CMK (cell line): ENCODE data around the gene AGA.

ENCODE experiments used
- DNase-seq: peaks from one replicate; pipeline ENCODE4 v3.0.0-alpha.2; 2010; ENCODE audit warnings: low read depth

The AGA gene

GRCh38 chr4:177441803-177442622 lies at the start of gene AGA:
TSS of gene AGA (minus strand) at chr4:177442437. CDS start at chr4:177442375, 62 bp downstream.
- peak; percentile 80 for DNase-seq

- DNase-seq: no peak
Measured at GRCh38 chr4:177492022-177492421, 49.8 kb upstream of the AGA start.

GRCh38 chr4:177490769-177491168 lies 48.5 kb upstream of the AGA start:
- no peak for DNase-seq

- no peak for DNase-seq
Measured at GRCh38 chr4:177489471-177490246, 47.4 kb upstream of the AGA start.

- DNase-seq: no peak
Measured at GRCh38 chr4:177487977-177488376, 45.7 kb upstream of the AGA start.

GRCh38 chr4:177485528-177485927 lies 43.3 kb upstream of the AGA start:
- DNase-seq: no peak

GRCh38 chr4:177484613-177485021 lies 42.4 kb upstream of the AGA start:
- DNase-seq: no peak

- no peak for DNase-seq
Measured at GRCh38 chr4:177483760-177484159, 41.5 kb upstream of the AGA start.

- no peak for DNase-seq
Measured at GRCh38 chr4:177483271-177483670, 41.0 kb upstream of the AGA start.

- DNase-seq: no peak
Measured at GRCh38 chr4:177482367-177482766, 40.1 kb upstream of the AGA start.

- no peak for DNase-seq
Measured at GRCh38 chr4:177480795-177481194, 38.6 kb upstream of the AGA start.

GRCh38 chr4:177479063-177479462 lies 36.8 kb upstream of the AGA start:
- no peak for DNase-seq

- no peak for DNase-seq
Measured at GRCh38 chr4:177478496-177478895, 36.3 kb upstream of the AGA start.

- no peak for DNase-seq
Measured at GRCh38 chr4:177473991-177474390, 31.8 kb upstream of the AGA start.

GRCh38 chr4:177464026-177464425 lies 21.8 kb upstream of the AGA start:
- no peak for DNase-seq

- DNase-seq: no peak
Measured at GRCh38 chr4:177461606-177462005, 19.4 kb upstream of the AGA start.

- no peak for DNase-seq
Measured at GRCh38 chr4:177460460-177460859, 18.2 kb upstream of the AGA start.

GRCh38 chr4:177455561-177455970 lies 13.3 kb upstream of the AGA start:
- DNase-seq: no peak

GRCh38 chr4:177453116-177453515 lies 10.9 kb upstream of the AGA start:
- no peak for DNase-seq

GRCh38 chr4:177451108-177451500 lies 8.9 kb upstream of the AGA start:
- DNase-seq: no peak

GRCh38 chr4:177450426-177451107 lies 8.3 kb upstream of the AGA start:
- DNase-seq: no peak

GRCh38 chr4:177448850-177449249 lies 6.6 kb upstream of the AGA start:
- no peak for DNase-seq
